H7 (cell line): Measurements from ENCODE around the gene GRM8. TPM values are rescaled to one million over a fixed set of nuclear protein-coding genes. Genes with fewer than 3 reads are reported as not detected.

Experiments
- DNase-seq: peaks from one replicate; pipeline ENCODE4 v3.0.0; 2012
- H3K27me3 ChIP-seq: 2 replicates; pipeline ENCODE4 v1.6.0; 2011; ENCODE audit warnings: mild to moderate bottlenecking, low read length; ENCODE audit not compliant: control insufficient read depth, insufficient read depth
- H3K36me3 ChIP-seq: replicated peaks from 2 replicates; pipeline ENCODE4 v1.5.1; 2011; ENCODE audit warnings: low read length; ENCODE audit not compliant: control insufficient read depth, insufficient read depth
- H3K4me3 ChIP-seq: 2 replicates; pipeline ENCODE4 v1.5.1; 2011; ENCODE audit warnings: low read depth, mild to moderate bottlenecking, control low read depth, low read length, moderate library complexity; ENCODE audit not compliant: insufficient read depth
- total RNA-seq: library from RNA; depleted of rRNA; stranded (reverse); fragments of >200 nt; shearing (Covaris generic); gene quantifications from 2 replicates; pipeline ENCODE4 v1.2.3, GENCODE V29; 2014

The GRM8 gene
- total RNA-seq, 1 experiment from 2014 or later, result 1.1 TPM

- Histone ChIP-seq H3K36me3 (no peaks in the 10 kb centered on the region), H3K4me3 (no peak overlapping the region), H3K27me3 (no peaks in the 10 kb centered on the region)
- no peak for DNase-seq
Observed at GRCh38 chr7:126723966-126724544, 528.7 kb downstream of the GRM8 start.

GRCh38 chr7:126720232-126720631, 532.5 kb downstream of the GRM8 start:
- DNase-seq, result no peak
- Histone ChIP-seq H3K36me3 (no peaks in the 10 kb centered on the region), H3K4me3 (no peak overlapping the region), H3K27me3 (no peaks in the 10 kb centered on the region)

GRCh38 chr7:126718419-126718818, 534.3 kb downstream of the GRM8 start:
- no peak for DNase-seq
- Histone ChIP-seq H3K27me3 (no peaks in the 10 kb centered on the region), H3K36me3 (no peaks in the 10 kb centered on the region), H3K4me3 (no peak overlapping the region)

DNA sequence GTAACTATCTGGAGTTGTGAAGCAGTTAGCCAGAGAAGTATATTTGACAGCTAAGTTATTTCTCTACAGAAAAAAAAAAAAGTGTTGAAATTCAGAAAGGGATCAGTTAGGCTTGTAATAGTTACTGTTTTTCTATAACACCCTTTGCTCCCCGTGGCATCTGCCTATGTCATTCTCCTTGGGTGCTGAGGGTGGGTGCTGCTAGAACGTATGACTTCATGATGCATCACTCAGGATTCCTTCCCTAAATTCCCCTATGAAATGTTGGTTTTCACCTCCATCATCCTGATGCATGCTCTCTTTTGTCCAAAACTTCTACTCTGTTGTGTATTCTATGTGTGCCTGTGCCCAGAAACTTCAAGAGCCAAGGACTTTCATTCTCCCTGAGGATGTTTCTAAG, 536.4 kb downstream of the GRM8 start:
- H3K27me3 ChIP-seq, result no peaks in the 10 kb centered on the region
- H3K4me3 ChIP-seq, result no peak overlapping the region
- no peak for DNase-seq
- H3K36me3 ChIP-seq, result no peaks in the 10 kb centered on the region

- Histone ChIP-seq H3K36me3 (no peaks in the 10 kb centered on the region), H3K4me3 (no peak overlapping the region), H3K27me3 (no peaks in the 10 kb centered on the region)
- no peak for DNase-seq
Observed at GRCh38 chr7:126715076-126715475, 537.7 kb downstream of the GRM8 start.

DNA sequence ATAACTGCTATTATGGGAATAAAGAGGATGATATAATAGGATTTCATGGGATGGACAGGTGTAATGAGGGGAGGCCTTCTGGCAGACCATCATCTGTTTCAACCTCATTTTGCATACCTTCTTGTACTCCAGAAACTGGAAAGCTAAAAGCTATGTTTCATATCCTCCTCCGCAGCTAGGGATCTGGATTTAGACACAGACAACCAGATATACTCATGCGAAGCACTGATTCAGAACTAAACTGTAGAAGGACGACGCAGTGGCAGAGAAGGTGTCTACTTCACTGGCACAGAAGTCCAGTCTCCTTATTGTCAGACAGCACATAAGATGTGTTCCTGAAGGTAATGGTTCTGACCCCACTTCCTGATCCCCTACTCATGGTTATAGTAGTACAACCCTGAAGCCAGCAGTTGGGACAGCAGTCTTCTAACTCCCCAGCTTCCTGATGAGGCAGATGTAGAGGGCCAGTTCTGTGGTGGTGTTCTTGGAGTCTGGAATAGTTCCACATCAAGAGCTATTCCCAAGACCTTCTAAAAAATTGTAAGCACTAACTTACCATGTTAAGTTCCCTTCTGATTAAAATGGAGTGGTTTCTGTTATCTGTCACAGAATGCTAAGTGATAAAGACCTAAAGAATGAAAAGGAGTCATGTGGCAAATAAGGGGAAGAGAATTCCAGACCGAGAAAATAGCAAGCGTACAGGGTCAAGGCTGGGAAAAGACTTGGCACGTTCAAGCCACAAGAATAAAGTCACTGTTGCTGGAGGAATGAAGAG, 550.3 kb downstream of the GRM8 start:
- H3K36me3 ChIP-seq, result no peaks in the 10 kb centered on the region
- H3K27me3 ChIP-seq, result no peaks in the 10 kb centered on the region
- no peak overlapping the region for H3K4me3 ChIP-seq
- no peak for DNase-seq

DNA sequence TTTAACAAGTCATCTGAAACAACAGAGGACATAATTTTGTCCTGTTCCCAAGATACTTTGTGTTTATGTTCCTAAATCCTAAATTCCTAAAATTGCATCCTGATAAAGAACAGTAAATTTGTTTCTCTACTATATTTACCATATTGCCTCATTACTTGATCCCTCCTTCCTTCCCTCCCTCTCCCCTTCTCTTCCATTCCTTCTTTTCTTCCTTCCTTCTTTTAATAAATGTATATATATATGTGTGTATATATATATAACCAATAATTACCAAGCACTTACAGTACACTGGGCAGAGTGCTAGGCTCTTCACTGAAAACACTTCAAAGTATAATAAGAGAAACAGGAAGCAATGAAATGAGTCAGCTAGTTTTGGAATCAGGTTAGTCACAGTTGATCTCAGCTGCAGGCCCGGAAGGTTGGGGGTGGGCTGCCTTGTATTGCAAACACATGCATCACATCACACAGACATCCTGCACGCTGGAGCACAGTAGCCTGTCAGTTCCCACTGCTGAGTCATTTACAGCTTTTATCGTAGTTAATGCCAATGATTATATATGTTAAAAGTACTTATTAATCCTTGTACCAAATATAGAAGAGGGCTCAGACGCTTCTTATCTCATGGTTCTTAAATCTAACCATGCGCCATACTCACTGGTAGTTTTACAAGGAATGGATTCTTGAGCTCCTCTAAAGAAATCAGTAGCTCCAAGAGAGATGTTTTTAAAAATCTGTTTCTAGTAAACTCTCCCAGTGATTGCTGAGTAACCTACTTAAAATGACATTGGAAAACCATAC, 551.7 kb downstream of the GRM8 start:
- no peak for DNase-seq
- H3K36me3 ChIP-seq, result no peaks in the 10 kb centered on the region
- H3K4me3 ChIP-seq, result no peak overlapping the region
- H3K27me3 ChIP-seq, result no peaks in the 10 kb centered on the region

- H3K36me3 ChIP-seq, result no peaks in the 10 kb centered on the region
- H3K4me3 ChIP-seq, result no peak overlapping the region
- H3K27me3 ChIP-seq, result no peaks in the 10 kb centered on the region
- DNase-seq, result no peak
Observed at GRCh38 chr7:126699707-126700106, 553.0 kb downstream of the GRM8 start.

DNA sequence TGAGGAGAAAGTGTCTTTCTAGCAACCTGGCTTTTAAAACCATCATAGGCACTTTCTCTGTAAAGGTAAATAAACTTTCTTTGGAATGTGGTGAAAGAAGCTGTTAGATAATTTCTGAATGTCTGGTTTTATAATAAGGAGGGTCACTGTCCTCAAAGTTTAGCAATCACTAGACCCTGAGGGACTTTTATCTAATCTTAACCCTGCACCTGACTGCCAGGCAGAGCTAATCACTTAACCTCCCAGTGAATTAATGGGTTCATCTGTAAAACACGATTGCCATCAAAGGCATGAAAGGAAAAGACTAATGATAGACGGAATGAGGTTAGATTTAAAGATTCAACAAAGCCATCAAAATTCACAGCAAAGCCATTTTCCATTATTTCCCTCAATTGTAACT, 553.8 kb downstream of the GRM8 start:
- H3K36me3 ChIP-seq, result no peaks in the 10 kb centered on the region

DNA sequence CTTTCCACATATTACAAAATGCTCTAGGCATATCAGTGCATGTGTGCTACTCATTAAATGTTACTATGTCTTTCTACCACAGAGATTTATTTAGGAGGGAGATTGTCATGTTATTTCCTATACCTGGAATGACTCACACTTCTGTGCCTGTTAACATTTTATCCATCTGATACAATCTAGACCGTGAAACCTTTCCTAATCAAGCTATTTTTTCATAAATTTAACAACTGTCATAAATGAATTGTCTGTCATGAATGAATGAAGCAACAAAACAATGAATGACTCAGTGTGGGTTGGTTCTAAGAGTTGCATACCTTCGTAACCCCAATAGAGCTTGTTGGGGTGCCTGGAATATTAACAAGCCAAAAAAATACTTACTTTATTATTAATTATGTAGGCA, 554.3 kb downstream of the GRM8 start:
- no peaks in the 10 kb centered on the region for H3K27me3 ChIP-seq
- DNase-seq, result no peak
- H3K36me3 ChIP-seq, result no peaks in the 10 kb centered on the region
- no peak overlapping the region for H3K4me3 ChIP-seq

More for the DNA sequence above, 553.8 kb downstream of the GRM8 start:
- no peak for DNase-seq
- Histone ChIP-seq H3K4me3 (no peak overlapping the region), H3K27me3 (no peaks in the 10 kb centered on the region)

DNA sequence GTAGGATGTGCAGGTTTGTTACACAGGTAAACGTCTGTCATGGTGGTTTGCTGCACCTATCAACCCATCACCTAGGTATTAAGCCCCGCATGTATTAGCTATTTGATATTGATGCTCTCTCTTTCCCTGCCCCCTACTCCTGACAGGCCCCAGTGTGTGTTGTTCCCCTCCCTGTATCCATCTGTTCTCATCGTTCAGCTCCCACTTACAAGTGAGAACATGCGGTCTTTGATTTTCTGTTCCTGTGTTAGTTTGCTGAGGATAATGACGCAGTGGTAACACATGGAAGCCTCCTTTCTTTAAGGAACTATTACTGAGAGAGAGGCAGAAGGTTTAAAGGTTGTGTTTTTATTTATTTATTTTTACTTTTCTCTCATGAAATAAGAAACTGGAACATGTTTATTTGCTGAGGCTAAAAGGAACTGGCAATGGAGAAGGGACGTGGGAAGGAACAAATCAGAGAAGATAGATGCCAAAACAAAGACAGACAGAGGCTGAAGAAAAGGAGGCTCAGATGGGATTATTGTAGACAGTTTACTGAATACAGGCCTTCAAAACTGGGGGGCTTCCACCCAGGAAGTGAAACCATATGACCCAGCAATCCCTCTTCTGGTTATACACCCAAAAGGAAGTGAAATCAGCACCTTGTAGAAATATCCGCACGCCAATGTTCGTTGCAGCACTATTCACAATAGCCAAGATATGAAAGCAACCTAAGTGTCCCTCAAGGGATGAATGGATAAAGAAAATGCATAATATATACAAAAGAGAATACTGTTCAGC, 556.3 kb downstream of the GRM8 start:
- H3K36me3 ChIP-seq, result no peaks in the 10 kb centered on the region
- DNase-seq, result no peak
- H3K27me3 ChIP-seq, result no peaks in the 10 kb centered on the region
- no peak overlapping the region for H3K4me3 ChIP-seq

DNA sequence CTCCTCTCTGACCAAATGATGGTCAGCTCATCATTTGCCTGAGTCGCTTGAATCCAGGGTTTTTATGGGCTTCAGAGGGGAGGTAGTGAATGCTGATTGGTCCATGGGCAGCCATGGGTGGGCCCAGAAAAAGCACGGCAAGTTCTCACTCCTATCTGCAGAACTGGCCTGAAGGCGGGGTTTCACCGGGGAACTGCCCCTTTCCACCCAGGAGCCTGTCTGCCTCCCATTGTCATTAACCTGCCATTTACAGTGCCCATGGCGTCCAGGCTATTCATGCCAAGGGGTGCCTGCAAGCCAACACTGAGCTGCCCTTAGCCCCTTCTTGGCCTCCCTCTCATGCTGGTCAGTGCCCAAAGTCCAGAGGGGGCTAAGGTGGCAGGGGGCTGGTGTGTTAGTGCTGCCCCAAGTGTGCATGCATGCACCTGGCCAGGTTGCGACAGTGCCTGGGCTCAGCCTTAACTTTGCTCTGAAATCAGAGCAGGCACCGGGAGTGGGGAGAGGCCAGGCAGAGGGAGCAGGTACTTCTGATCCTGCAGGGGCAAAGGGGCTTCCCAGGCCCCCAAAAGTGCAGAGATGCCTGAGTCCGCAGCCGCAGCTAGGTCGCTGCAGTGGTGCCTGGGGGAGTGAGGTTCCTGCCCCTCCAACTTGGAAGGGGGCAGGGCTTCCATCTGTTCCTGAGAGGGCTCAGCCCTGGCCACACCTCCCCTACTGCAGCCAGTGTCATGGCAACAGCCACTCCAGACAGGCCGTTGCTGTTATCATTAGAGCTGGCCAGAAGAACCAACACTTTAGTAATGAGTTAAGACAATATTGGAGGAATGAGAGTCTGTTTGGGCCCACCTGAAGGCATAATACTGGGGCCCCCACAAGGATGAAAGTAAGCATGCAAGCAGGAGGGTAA, 561.6 kb downstream of the GRM8 start:
- Histone ChIP-seq H3K4me3 (no peak overlapping the region), H3K27me3 (no peaks in the 10 kb centered on the region), H3K36me3 (no peaks in the 10 kb centered on the region)
- no peak for DNase-seq

GRCh38 chr7:126690104-126690503, 562.6 kb downstream of the GRM8 start:
- H3K27me3 ChIP-seq, result no peaks in the 10 kb centered on the region
- DNase-seq, result no peak

GRCh38 chr7:126689037-126689436, 563.7 kb downstream of the GRM8 start:
- Histone ChIP-seq H3K27me3 (no peaks in the 10 kb centered on the region), H3K36me3 (no peaks in the 10 kb centered on the region), H3K4me3 (no peak overlapping the region)
- peak; percentile 63 for DNase-seq

More at GRCh38 chr7:126690104-126690503, 562.6 kb downstream of the GRM8 start:
- H3K36me3 ChIP-seq, result no peaks in the 10 kb centered on the region
- H3K4me3 ChIP-seq, result no peak overlapping the region
